HepG2 (cell line): ENCODE data around the gene BSND. TPM values are rescaled to one million over a fixed set of nuclear protein-coding genes. Genes with fewer than 3 reads are reported as not detected.

Experiments used
- FOXJ3 ChIP-seq: sonication (generic); formaldehyde crosslinking; IDR thresholded peaks from 2 replicates; pipeline ENCODE4 v1.4.0; 2020; ENCODE audit warnings: missing genetic modification reagents, mild to moderate bottlenecking, borderline replicate concordance
- GLI4 ChIP-seq: sonication (generic); formaldehyde crosslinking; IDR thresholded peaks from 2 replicates; pipeline ENCODE4 v1.5.1; 2020; ENCODE audit warnings: missing genetic modification reagents, mild to moderate bottlenecking, moderate library complexity, borderline replicate concordance
- HNRNPUL1 ChIP-seq: fragments of 200-400 bp; formaldehyde crosslinking; IDR thresholded peaks from 2 replicates; pipeline ENCODE4 v1.6.1; 2017; ENCODE audit warnings: low read depth, mild to moderate bottlenecking, low read length, moderate library complexity
- JUNB ChIP-seq: sonication (generic); formaldehyde crosslinking; IDR thresholded peaks from 2 replicates; pipeline ENCODE4 v1.8.0; 2022; ENCODE audit warnings: missing genetic modification reagents, mild to moderate bottlenecking, borderline replicate concordance
- MLLT10 ChIP-seq: sonication (generic); formaldehyde crosslinking; IDR thresholded peaks from 2 replicates; pipeline ENCODE4 v1.4.0; 2020; ENCODE audit warnings: missing genetic modification reagents
- PHF5A ChIP-seq: IDR thresholded peaks from one replicate; pipeline ENCODE4 v1.6.1; 2018; ENCODE audit warnings: low read depth, missing genetic modification reagents; ENCODE audit not compliant: unreplicated experiment
- RAD21 ChIP-seq: fragments of 450-650 bp; formaldehyde crosslinking; IDR thresholded peaks from 2 replicates; pipeline ENCODE4 v1.5.0; 2020; ENCODE audit warnings: mild to moderate bottlenecking
- SCMH1 ChIP-seq: sonication (generic); formaldehyde crosslinking; IDR thresholded peaks from 2 replicates; pipeline ENCODE4 v1.9.0; 2021; ENCODE audit warnings: missing genetic modification reagents, mild to moderate bottlenecking, borderline replicate concordance
- TARDBP ChIP-seq: sonication (generic); formaldehyde crosslinking; IDR thresholded peaks from 2 replicates; pipeline ENCODE4 v1.8.0; 2022; ENCODE audit warnings: mild to moderate bottlenecking, missing genetic modification reagents
- TBX2 ChIP-seq: sonication (generic); formaldehyde crosslinking; IDR thresholded peaks from 2 replicates; pipeline ENCODE4 v1.5.0; 2020; ENCODE audit warnings: missing genetic modification reagents, mild to moderate bottlenecking, borderline replicate concordance
- ZNF256 ChIP-seq: sonication (generic); formaldehyde crosslinking; conservative IDR thresholded peaks from 2 replicates; pipeline ENCODE4 v1.4.0; 2020; ENCODE audit warnings: missing genetic modification reagents
- ZNF652 ChIP-seq: IDR thresholded peaks from 2 replicates; pipeline ENCODE4 v1.6.1; 2016; ENCODE audit warnings: low read depth, borderline replicate concordance
- ZNF780A ChIP-seq: sonication (generic); formaldehyde crosslinking; IDR thresholded peaks from 2 replicates; pipeline ENCODE4 v1.8.0; 2022; ENCODE audit warnings: mild to moderate bottlenecking, missing genetic modification reagents, moderate library complexity
- ZNF781 ChIP-seq: sonication (generic); formaldehyde crosslinking; IDR thresholded peaks from 2 replicates; pipeline ENCODE4 v1.5.1; 2020; ENCODE audit warnings: borderline replicate concordance, mild to moderate bottlenecking, missing genetic modification reagents; ENCODE audit errors: not compliant biosample characterization
- ZNF782 ChIP-seq: sonication (generic); formaldehyde crosslinking; IDR thresholded peaks from 2 replicates; pipeline ENCODE4 v1.4.0; 2020; ENCODE audit warnings: missing genetic modification reagents, mild to moderate bottlenecking, borderline replicate concordance
- polyA plus RNA-seq, 8 experiments: library from polyadenylated mRNA; depleted of rRNA in 3 of 8; stranded (reverse) in 7 of 8; unstranded in 1 of 8; fragments of >200 nt; fragmentation: Illumina TruSeq in 4 of 8; extraction: Trizol in 4 of 8; gene quantifications; 2 replicates each; pipeline versions ENCODE4 v1.2.1 to v1.2.3, GENCODE V29; 2011 to 2016; ENCODE audit warnings: low read depth in 4 of 8, missing spikeins in 1 of 8, mixed read lengths in 1 of 8; ENCODE audit not compliant: insufficient read depth in 1 of 8
- total RNA-seq, 5 experiments: library from RNA; depleted of rRNA; stranded (reverse); fragments of >200 nt; fragmentation: Illumina TruSeq; extraction: Trizol; gene quantifications; 2 replicates each; pipeline ENCODE4 v1.2.3, GENCODE V29; 2016; ENCODE audit warnings: low read depth in 1 of 5
- TF ChIP-seq, protein P1 (sequence below): sonication (generic); formaldehyde crosslinking; IDR thresholded peaks from 2 replicates; pipeline ENCODE4 v1.5.1; 2020; ENCODE audit warnings: mild to moderate bottlenecking, missing genetic modification reagents, moderate library complexity
- TF ChIP-seq, protein P2 (sequence below): sonication (generic); formaldehyde crosslinking; IDR thresholded peaks from 2 replicates; pipeline ENCODE4 v1.4.0; 2020; ENCODE audit warnings: missing genetic modification reagents
- TF ChIP-seq, protein P3 (sequence below): sonication (generic); formaldehyde crosslinking; IDR thresholded peaks from 2 replicates; pipeline ENCODE4 v1.4.0; 2020; ENCODE audit warnings: missing genetic modification reagents, borderline replicate concordance
- TF ChIP-seq, protein P4 (sequence below): sonication (generic); formaldehyde crosslinking; IDR thresholded peaks from 2 replicates; pipeline ENCODE4 v1.8.1; 2023; ENCODE audit warnings: missing genetic modification reagents, mild to moderate bottlenecking, borderline replicate concordance

BSND gene
- total and polyA plus RNA-seq, 2 of the 13 experiments (the other 11 are each of a cell fraction or from before 2014, with no cell fraction given), result not detected

DNA sequence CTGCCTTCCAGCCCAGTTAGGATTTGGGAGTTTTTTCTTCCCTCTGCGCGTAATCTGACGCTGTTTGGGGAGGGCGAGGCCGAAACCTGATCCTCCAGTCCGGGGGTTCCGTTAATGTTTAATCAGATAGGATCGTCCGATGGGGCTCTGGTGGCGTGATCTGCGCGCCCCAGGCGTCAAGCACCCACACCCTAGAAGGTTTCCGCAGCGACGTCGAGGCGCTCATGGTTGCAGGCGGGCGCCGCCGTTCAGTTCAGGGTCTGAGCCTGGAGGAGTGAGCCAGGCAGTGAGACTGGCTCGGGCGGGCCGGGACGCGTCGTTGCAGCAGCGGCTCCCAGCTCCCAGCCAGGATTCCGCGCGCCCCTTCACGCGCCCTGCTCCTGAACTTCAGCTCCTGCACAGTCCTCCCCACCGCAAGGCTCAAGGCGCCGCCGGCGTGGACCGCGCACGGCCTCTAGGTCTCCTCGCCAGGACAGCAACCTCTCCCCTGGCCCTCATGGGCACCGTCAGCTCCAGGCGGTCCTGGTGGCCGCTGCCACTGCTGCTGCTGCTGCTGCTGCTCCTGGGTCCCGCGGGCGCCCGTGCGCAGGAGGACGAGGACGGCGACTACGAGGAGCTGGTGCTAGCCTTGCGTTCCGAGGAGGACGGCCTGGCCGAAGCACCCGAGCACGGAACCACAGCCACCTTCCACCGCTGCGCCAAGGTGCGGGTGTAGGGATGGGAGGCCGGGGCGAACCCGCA is 40.8 kb downstream of the BSND start, which contains the start of gene PCSK9 (continued):
- TF ChIP-seq, protein P1, sequence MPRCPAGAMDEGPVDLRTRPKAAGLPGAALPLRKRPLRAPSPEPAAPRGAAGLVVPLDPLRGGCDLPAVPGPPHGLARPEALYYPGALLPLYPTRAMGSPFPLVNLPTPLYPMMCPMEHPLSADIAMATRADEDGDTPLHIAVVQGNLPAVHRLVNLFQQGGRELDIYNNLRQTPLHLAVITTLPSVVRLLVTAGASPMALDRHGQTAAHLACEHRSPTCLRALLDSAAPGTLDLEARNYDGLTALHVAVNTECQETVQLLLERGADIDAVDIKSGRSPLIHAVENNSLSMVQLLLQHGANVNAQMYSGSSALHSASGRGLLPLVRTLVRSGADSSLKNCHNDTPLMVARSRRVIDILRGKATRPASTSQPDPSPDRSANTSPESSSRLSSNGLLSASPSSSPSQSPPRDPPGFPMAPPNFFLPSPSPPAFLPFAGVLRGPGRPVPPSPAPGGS (CRISPR knock-in tag), result peak; percentile 90
- peak; percentile 49; the same call in 1 of the 2 replicates for TF ChIP-seq HNRNPUL1
- TF ChIP-seq ZNF782 (CRISPR knock-in tag), result peak; percentile 90
- TF ChIP-seq PHF5A, result no peak
- TF ChIP-seq SCMH1, result no peak
- TF ChIP-seq, protein P2, sequence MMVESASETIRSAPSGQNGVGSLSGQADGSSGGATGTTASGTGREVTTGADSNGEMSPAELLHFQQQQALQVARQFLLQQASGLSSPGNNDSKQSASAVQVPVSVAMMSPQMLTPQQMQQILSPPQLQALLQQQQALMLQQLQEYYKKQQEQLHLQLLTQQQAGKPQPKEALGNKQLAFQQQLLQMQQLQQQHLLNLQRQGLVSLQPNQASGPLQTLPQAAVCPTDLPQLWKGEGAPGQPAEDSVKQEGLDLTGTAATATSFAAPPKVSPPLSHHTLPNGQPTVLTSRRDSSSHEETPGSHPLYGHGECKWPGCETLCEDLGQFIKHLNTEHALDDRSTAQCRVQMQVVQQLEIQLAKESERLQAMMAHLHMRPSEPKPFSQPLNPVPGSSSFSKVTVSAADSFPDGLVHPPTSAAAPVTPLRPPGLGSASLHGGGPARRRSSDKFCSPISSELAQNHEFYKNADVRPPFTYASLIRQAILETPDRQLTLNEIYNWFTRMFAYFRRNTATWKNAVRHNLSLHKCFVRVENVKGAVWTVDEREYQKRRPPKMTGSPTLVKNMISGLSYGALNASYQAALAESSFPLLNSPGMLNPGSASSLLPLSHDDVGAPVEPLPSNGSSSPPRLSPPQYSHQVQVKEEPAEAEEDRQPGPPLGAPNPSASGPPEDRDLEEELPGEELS (CRISPR knock-in tag), result peak; percentile 76
- TF ChIP-seq FOXJ3 (CRISPR knock-in tag), result peak; percentile 51; the same call in 1 of the 2 replicates
- TF ChIP-seq ZNF780A, result no peak
- TF ChIP-seq, protein P3, sequence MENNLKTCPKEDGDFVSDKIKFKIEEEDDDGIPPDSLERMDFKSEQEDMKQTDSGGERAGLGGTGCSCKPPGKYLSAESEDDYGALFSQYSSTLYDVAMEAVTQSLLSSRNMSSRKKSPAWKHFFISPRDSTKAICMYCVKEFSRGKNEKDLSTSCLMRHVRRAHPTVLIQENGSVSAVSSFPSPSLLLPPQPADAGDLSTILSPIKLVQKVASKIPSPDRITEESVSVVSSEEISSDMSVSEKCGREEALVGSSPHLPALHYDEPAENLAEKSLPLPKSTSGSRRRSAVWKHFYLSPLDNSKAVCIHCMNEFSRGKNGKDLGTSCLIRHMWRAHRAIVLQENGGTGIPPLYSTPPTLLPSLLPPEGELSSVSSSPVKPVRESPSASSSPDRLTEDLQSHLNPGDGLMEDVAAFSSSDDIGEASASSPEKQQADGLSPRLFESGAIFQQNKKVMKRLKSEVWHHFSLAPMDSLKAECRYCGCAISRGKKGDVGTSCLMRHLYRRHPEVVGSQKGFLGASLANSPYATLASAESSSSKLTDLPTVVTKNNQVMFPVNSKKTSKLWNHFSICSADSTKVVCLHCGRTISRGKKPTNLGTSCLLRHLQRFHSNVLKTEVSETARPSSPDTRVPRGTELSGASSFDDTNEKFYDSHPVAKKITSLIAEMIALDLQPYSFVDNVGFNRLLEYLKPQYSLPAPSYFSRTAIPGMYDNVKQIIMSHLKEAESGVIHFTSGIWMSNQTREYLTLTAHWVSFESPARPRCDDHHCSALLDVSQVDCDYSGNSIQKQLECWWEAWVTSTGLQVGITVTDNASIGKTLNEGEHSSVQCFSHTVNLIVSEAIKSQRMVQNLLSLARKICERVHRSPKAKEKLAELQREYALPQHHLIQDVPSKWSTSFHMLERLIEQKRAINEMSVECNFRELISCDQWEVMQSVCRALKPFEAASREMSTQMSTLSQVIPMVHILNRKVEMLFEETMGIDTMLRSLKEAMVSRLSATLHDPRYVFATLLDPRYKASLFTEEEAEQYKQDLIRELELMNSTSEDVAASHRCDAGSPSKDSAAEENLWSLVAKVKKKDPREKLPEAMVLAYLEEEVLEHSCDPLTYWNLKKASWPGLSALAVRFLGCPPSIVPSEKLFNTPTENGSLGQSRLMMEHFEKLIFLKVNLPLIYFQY (CRISPR knock-in tag), result no peak; the same call in 1 of the 2 replicates
- TF ChIP-seq TBX2 (CRISPR knock-in tag), result peak; percentile 100
- TF ChIP-seq ZNF652 (CRISPR knock-in tag), result no peak
- TF ChIP-seq MLLT10, result 0 out of 2 replicates have a peak, but pooled peaks have one; percentile 47
- peak; percentile 60; the same call in 1 of the 2 replicates for TF ChIP-seq ZNF256 (CRISPR knock-in tag)
- peak; percentile 97 for TF ChIP-seq ZNF781
- TF ChIP-seq GLI4 (CRISPR knock-in tag), result peak; percentile 97; the same call in 1 of the 2 replicates
- no peak for TF ChIP-seq JUNB
- TF ChIP-seq, protein P4, sequence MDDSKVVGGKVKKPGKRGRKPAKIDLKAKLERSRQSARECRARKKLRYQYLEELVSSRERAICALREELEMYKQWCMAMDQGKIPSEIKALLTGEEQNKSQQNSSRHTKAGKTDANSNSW (CRISPR knock-in tag), result peak; percentile 69; the same call in 1 of the 2 replicates
- peak; percentile 95 for TF ChIP-seq TARDBP (CRISPR knock-in tag)
- no peak; the same call in 1 of the 2 replicates for TF ChIP-seq RAD21 (CRISPR knock-in tag)
